Activated T-helper 9 cell treated with anti-CD3 and anti-CD28 coated beads, Interleukin-2, amount 50 U/mL, for 16 hours (primary cell): ENCODE data around the gene PARVG.

Experiments
- DNase-seq: peaks from one replicate; pipeline ENCODE4 v3.0.0-alpha.2; 2020; ENCODE audit warnings: low read depth

Gene PARVG

GRCh38 chr22:44196731-44197131, 16.0 kb downstream of the PARVG start:
- no peak for DNase-seq

GRCh38 chr22:44197271-44197670, 16.5 kb downstream of the PARVG start:
- no peak for DNase-seq

GRCh38 chr22:44199164-44199563, 18.4 kb downstream of the PARVG start:
- DNase-seq = no peak

- no peak for DNase-seq
Observed at GRCh38 chr22:44199866-44200265, 19.1 kb downstream of the PARVG start.

- no peak for DNase-seq
Observed at GRCh38 chr22:44200451-44200850, 19.7 kb downstream of the PARVG start.

GRCh38 chr22:44200855-44201550, 20.3 kb downstream of the PARVG start:
- DNase-seq = no peak

GRCh38 chr22:44201665-44202064, 20.9 kb downstream of the PARVG start:
- DNase-seq = no peak

- DNase-seq = no peak
Observed at GRCh38 chr22:44202261-44202789, 21.6 kb downstream of the PARVG start.

GRCh38 chr22:44203203-44203602, 22.5 kb downstream of the PARVG start:
- no peak for DNase-seq

- no peak for DNase-seq
Observed at GRCh38 chr22:44204739-44205515, 24.2 kb downstream of the PARVG start.

- DNase-seq = no peak
Observed at GRCh38 chr22:44205516-44206329, 25.0 kb downstream of the PARVG start.

GRCh38 chr22:44206330-44206645, 25.6 kb downstream of the PARVG start:
- DNase-seq = no peak

- no peak for DNase-seq
Observed at GRCh38 chr22:44206696-44207095, 26.0 kb downstream of the PARVG start.

GRCh38 chr22:44207173-44207980, 26.7 kb downstream of the PARVG start:
- DNase-seq = no peak

GRCh38 chr22:44207981-44208317, 27.2 kb downstream of the PARVG start:
- no peak for DNase-seq

- no peak for DNase-seq
Observed at GRCh38 chr22:44209343-44209742, 28.6 kb downstream of the PARVG start.

GRCh38 chr22:44210722-44211121, 30.0 kb downstream of the PARVG start:
- no peak for DNase-seq

GRCh38 chr22:44211256-44211945, 30.7 kb downstream of the PARVG start:
- DNase-seq = no peak

GRCh38 chr22:44211946-44212930, 31.5 kb downstream of the PARVG start:
- DNase-seq = no peak

- DNase-seq = no peak
Observed at GRCh38 chr22:44212936-44213335, 32.2 kb downstream of the PARVG start.
